LNCaP clone FGC (cell line): ENCODE data around the gene SLC6A4.

Experiments
- DNase-seq: peaks from one replicate; pipeline ENCODE4 v3.0.0-alpha.2; 2011; ENCODE audit warnings: low read depth
- H3K4me3 ChIP-seq: 2 replicates; pipeline ENCODE4 v1.5.1; 2011; ENCODE audit warnings: mild to moderate bottlenecking, low read depth, low read length, control low read depth
- CTCF ChIP-seq: IDR thresholded peaks from 2 replicates; pipeline ENCODE4 v1.5.1; 2012; ENCODE audit warnings: mild to moderate bottlenecking; ENCODE audit not compliant: control insufficient read depth, insufficient read depth; ENCODE audit errors: extremely low read depth

The SLC6A4 gene

GRCh38 chr17:30235386-30236296 is at the start of gene SLC6A4:
Gene SLC6A4 (minus strand): TSS chr17:30235697. CDS start chr17:30221958, 13,739 bp downstream.
- no peak for DNase-seq
- 0 out of 2 replicates have a peak within 1 kb of the TSS, but pooled peaks have one; percentile 21 for H3K4me3 ChIP-seq
- no peak for TF ChIP-seq CTCF

- DNase-seq = no peak
- no peak overlapping the region for H3K4me3 ChIP-seq
- TF ChIP-seq CTCF = no peak
Observed at GRCh38 chr17:30279156-30279555, 43.7 kb upstream of the SLC6A4 start.

GRCh38 chr17:30278032-30278431 is 42.5 kb upstream of the SLC6A4 start:
- H3K4me3 ChIP-seq = no peak overlapping the region
- peak; percentile 70 for TF ChIP-seq CTCF
- no peak for DNase-seq

- no peak for TF ChIP-seq CTCF
- no peak for DNase-seq
- no peak overlapping the region for H3K4me3 ChIP-seq
Observed at GRCh38 chr17:30275911-30276310, 40.4 kb upstream of the SLC6A4 start.

- no peak overlapping the region for H3K4me3 ChIP-seq
- TF ChIP-seq CTCF = no peak
- no peak for DNase-seq
Observed at GRCh38 chr17:30274887-30275286, 39.4 kb upstream of the SLC6A4 start.

GRCh38 chr17:30273373-30273772 is 37.9 kb upstream of the SLC6A4 start:
- H3K4me3 ChIP-seq = no peak overlapping the region
- TF ChIP-seq CTCF = no peak
- no peak for DNase-seq

- no peak overlapping the region for H3K4me3 ChIP-seq
- TF ChIP-seq CTCF = no peak
- DNase-seq = no peak
Observed at GRCh38 chr17:30271102-30271501, 35.6 kb upstream of the SLC6A4 start.
